ENCODE data around the gene SPACA7. TPM values are rescaled to one million over a fixed set of nuclear protein-coding genes. Genes with fewer than 3 reads are reported as not detected.

Gene SPACA7
- total RNA-seq, 1 donor from 2014 or later = not detected

- no peak overlapping the region for H3K27ac Mint-ChIP-seq (ENCODE audit: unreplicated experiment)
- H3K4me1 Mint-ChIP-seq (ENCODE audit: unreplicated experiment) = peaks cover 4% of the 10 kb centered on the region
- H3K4me3 Mint-ChIP-seq (ENCODE audit: unreplicated experiment) = no peak overlapping the region
- TF ChIP-seq, protein P1, sequence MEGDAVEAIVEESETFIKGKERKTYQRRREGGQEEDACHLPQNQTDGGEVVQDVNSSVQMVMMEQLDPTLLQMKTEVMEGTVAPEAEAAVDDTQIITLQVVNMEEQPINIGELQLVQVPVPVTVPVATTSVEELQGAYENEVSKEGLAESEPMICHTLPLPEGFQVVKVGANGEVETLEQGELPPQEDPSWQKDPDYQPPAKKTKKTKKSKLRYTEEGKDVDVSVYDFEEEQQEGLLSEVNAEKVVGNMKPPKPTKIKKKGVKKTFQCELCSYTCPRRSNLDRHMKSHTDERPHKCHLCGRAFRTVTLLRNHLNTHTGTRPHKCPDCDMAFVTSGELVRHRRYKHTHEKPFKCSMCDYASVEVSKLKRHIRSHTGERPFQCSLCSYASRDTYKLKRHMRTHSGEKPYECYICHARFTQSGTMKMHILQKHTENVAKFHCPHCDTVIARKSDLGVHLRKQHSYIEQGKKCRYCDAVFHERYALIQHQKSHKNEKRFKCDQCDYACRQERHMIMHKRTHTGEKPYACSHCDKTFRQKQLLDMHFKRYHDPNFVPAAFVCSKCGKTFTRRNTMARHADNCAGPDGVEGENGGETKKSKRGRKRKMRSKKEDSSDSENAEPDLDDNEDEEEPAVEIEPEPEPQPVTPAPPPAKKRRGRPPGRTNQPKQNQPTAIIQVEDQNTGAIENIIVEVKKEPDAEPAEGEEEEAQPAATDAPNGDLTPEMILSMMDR (IDR thresholded peaks at IDR 0.05) = no peak
- H3K36me3 Mint-ChIP-seq (ENCODE audit: unreplicated experiment) = no peaks in the 10 kb centered on the region
- peak; percentile 84 for DNase-seq (ENCODE audit: extremely low spot score, unreplicated experiment)
- peaks cover 5% of the 10 kb centered on the region for H3K27me3 Mint-ChIP-seq (ENCODE audit: unreplicated experiment)
- no peaks in the 10 kb centered on the region for H3K9me3 Mint-ChIP-seq (ENCODE audit: unreplicated experiment)
Measured at GRCh38 chr13:112447761-112448603, 71.8 kb downstream of the SPACA7 start.

DNA sequence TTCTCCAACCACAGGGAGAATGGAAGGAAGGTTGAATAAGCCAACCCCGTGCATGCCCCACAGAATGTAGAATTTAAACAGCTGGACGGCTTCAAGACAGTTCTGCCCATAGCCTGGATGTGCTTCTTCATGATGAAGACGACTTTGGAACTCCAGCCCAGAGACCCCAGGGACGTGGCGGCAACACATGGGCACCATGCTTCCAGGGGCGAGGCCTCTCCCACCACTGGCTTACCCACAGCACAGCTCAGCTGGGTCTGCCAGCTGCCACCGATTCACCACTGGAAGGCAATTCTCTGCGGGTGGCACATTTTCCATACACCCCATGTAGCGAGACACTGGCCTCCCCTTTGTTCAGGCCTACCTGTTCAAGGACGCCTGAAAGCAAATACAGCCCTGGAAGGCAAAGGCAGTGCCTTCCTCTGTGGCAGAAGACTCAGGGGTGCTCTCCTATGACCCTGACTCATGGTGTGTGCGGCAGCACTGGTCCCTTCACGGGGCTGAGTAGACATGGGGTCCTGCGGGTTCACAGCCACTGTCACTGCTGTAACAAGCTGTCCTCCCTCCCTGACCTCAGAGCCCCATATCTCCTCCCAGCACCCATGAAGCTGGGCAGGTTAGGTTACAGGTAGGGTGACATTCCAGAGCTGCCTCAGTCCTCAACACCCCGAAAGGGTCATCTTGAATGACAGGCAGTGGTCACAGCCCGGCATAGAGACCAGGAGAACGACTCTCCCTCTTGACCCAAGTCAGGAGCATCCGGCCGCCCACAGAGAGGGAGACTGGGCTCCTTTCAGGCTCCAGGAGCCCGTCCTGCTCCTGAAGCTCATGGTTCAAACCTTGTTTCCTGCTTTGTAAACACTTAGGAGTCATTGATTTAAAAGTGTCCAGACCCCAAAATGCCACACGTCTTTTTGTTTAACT is 72.7 kb downstream of the SPACA7 start:
- TF ChIP-seq, protein P1 (IDR thresholded peaks at IDR 0.05) = no peak
- H3K27ac Mint-ChIP-seq (ENCODE audit: unreplicated experiment) = no peak overlapping the region
- H3K27me3 Mint-ChIP-seq (ENCODE audit: unreplicated experiment) = peaks cover 5% of the 10 kb centered on the region
- H3K36me3 Mint-ChIP-seq (ENCODE audit: unreplicated experiment) = no peaks in the 10 kb centered on the region
- no peak overlapping the region for H3K4me3 Mint-ChIP-seq (ENCODE audit: unreplicated experiment)
- no peaks in the 10 kb centered on the region for H3K9me3 Mint-ChIP-seq (ENCODE audit: unreplicated experiment)
- peaks cover 4% of the 10 kb centered on the region for H3K4me1 Mint-ChIP-seq (ENCODE audit: unreplicated experiment)
- DNase-seq (ENCODE audit: extremely low spot score, unreplicated experiment) = peak; percentile 75

DNA sequence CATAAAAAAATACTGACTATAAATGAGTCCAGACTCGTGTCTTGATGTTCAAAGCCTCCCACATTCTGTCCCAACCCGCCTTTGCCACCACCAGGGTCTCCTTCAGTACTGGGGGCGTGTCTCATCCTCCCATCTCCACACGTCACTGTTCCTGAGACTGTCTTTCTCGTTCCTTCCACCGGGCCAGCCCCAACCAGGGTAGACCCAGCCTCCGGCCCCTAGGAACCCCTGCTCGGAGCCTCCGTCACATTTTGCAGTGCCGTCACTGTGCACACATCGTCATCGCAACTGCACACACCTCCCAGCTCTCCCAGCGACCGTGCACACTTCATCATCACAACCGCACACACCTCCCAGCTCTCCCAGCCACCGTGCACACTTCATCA is 73.4 kb downstream of the SPACA7 start:
- no peak for DNase-seq (ENCODE audit: extremely low spot score, unreplicated experiment)
- TF ChIP-seq, protein P1 (IDR thresholded peaks at IDR 0.05) = no peak

DNA sequence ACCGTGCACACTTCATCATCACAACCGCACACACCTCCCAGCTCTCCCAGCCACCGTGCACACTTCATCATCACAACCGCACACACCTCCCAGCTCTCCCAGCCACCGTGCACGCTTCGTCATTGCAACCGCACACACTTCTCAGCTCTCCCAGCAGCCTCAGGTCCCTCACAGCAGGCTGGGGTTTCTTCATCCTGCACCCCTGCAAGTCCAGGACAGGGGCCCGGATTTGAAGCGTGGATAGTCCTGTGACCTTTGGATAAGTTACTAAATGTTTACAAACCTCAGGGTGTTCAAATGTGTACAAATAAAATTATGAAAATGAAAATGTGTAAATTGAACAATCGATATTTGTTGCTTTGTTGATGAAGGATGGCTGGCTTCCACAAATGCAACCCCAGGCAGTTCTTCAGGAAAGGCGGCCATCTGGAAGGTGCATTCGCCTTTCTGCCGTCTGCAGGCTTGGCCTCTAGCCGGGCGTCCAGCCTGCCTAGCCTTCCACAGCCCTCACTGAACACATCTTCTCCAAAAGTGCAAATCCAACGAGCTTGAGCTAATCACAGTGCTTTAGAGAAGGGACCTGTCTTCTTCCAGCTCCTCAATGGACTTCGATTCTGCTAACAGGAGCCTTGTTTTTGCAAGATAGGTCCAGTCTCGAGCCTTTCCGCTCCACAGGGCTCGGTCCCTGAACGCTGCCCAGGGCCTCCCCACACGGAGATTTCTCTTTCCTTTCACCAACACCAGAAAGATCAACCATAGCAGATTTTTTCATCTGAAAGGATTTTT is 74.2 kb downstream of the SPACA7 start:
- no peak for DNase-seq (ENCODE audit: extremely low spot score, unreplicated experiment)
- TF ChIP-seq, protein P1 (IDR thresholded peaks at IDR 0.05) = no peak
- no peak overlapping the region for H3K27ac Mint-ChIP-seq (ENCODE audit: unreplicated experiment)
- H3K27me3 Mint-ChIP-seq (ENCODE audit: unreplicated experiment) = peaks cover 5% of the 10 kb centered on the region
- no peaks in the 10 kb centered on the region for H3K9me3 Mint-ChIP-seq (ENCODE audit: unreplicated experiment)
- no peaks in the 10 kb centered on the region for H3K36me3 Mint-ChIP-seq (ENCODE audit: unreplicated experiment)
- peaks cover 4% of the 10 kb centered on the region for H3K4me1 Mint-ChIP-seq (ENCODE audit: unreplicated experiment)
- no peak overlapping the region for H3K4me3 Mint-ChIP-seq (ENCODE audit: unreplicated experiment)

More for the DNA sequence above, 73.4 kb downstream of the SPACA7 start:
- no peak overlapping the region for H3K4me3 Mint-ChIP-seq (ENCODE audit: unreplicated experiment)
- peaks cover 5% of the 10 kb centered on the region for H3K27me3 Mint-ChIP-seq (ENCODE audit: unreplicated experiment)
- no peaks in the 10 kb centered on the region for H3K9me3 Mint-ChIP-seq (ENCODE audit: unreplicated experiment)
- H3K27ac Mint-ChIP-seq (ENCODE audit: unreplicated experiment) = no peak overlapping the region
- peaks cover 4% of the 10 kb centered on the region for H3K4me1 Mint-ChIP-seq (ENCODE audit: unreplicated experiment)
- H3K36me3 Mint-ChIP-seq (ENCODE audit: unreplicated experiment) = no peaks in the 10 kb centered on the region
